NCI-H146 treated with DMSO at 0.1 percent for 48 hours (cell line): ENCODE data around the gene COL4A2.
A peak's percentile ranks its signal among the peaks of the same experiment; 100 is the strongest.

Experiments used
- DNase-seq: peaks from one replicate; lab custom pipeline; 2025; ENCODE audit not compliant: unreplicated experiment; lab: John Stamatoyannopoulos, UW

The COL4A2 gene

GRCh38 chr13:110548891-110549794 lies 242.1 kb downstream of the COL4A2 start:
- no peak for DNase-seq

GRCh38 chr13:110549795-110550160 lies 242.7 kb downstream of the COL4A2 start:
- DNase-seq = no peak

- DNase-seq = no peak
These were observed 244.2 kb downstream of the COL4A2 start for GRCh38 chr13:110551284-110551683.

GRCh38 chr13:110552767-110553166 lies 245.7 kb downstream of the COL4A2 start:
- no peak for DNase-seq

GRCh38 chr13:110553417-110553816 lies 246.3 kb downstream of the COL4A2 start:
- no peak for DNase-seq

GRCh38 chr13:110554227-110554836 lies 247.2 kb downstream of the COL4A2 start:
- no peak for DNase-seq

- DNase-seq = no peak
These were observed 247.9 kb downstream of the COL4A2 start for GRCh38 chr13:110554946-110555345.

- no peak for DNase-seq
These were observed 248.6 kb downstream of the COL4A2 start for GRCh38 chr13:110555601-110556223.

- DNase-seq = no peak
These were observed 249.1 kb downstream of the COL4A2 start for GRCh38 chr13:110556224-110556606.

- DNase-seq = no peak
These were observed 250.0 kb downstream of the COL4A2 start for GRCh38 chr13:110557082-110557481.

- DNase-seq = no peak
These were observed 250.7 kb downstream of the COL4A2 start for GRCh38 chr13:110557610-110558305.

- DNase-seq = no peak
These were observed 252.4 kb downstream of the COL4A2 start for GRCh38 chr13:110559429-110559943.

- DNase-seq = no peak
These were observed 252.9 kb downstream of the COL4A2 start for GRCh38 chr13:110559986-110560385.

- DNase-seq = peak; percentile 56
These were observed 253.7 kb downstream of the COL4A2 start for GRCh38 chr13:110560601-110561343.

- peak; percentile 61 for DNase-seq
These were observed 254.4 kb downstream of the COL4A2 start, which contains the start of gene RAB20 for GRCh38 chr13:110561344-110562035. RAB20 (minus strand) TSS chr13:110561722; CDS start chr13:110561519, 203 bp downstream.

GRCh38 chr13:110562036-110562597 lies 255.0 kb downstream of the COL4A2 start:
- DNase-seq = no peak
